ENCODE measurements around the gene SLC25A21.
A peak's percentile ranks its signal among the peaks of the same experiment; 100 is the strongest.

The SLC25A21 gene

DNA sequence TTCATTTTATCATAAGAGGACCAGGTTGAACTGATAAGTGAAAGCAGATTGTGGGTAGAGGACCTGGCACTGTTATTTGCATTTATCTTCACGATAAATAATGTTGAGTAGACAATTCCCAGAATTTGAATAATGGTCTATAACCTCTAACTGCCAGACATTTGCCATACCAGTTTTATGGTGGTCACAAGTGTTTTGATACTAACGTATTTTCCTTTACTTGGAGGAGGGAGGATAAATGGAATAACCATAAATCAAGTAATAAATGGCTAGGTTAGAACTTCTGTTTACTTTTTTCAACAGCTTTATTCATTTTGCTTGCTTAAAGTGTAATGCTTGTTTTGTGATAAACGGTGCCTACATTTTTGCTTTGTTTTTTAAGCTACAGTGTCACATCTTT lies 501.3 kb downstream of the SLC25A21 start:
- Histone ChIP-seq H3K27me3 (replicated peaks in 2 of 5; ENCODE audit: control insufficient read depth in 4 of 5, insufficient read depth in 5 of 5, low read length in 4 of 5) (peaks cover 11 to 79% (median 25%) of the 10 kb centered on the region in 5 experiments), H3K36me3 (ENCODE audit: control insufficient read depth in 4 of 4, insufficient read depth in 4 of 4, low read length in 3 of 4) (no peaks in the 10 kb centered on the region), H3K9me3 (ENCODE audit: control extremely low read depth in 1 of 5, control insufficient read depth in 4 of 5, insufficient read depth in 2 of 5, low read depth in 1 of 5, low read length in 4 of 5) (peaks cover 0 to 4% (median 0%) of the 10 kb centered on the region in 5 experiments), H3K4me1 (ENCODE audit: control extremely low read depth in 1 of 4, control insufficient read depth in 4 of 4, insufficient read depth in 4 of 4, low read length in 3 of 4) (peaks cover 0 to 4% (median 0%) of the 10 kb centered on the region in 4 experiments), H3K27ac (ENCODE audit: insufficient read depth in 1 of 2, low read depth in 1 of 2, low read length in 2 of 2, poor library complexity in 1 of 2, severe bottlenecking in 2 of 2) (no peak overlapping the region), H3K4me3 (ENCODE audit: control insufficient read depth in 1 of 7, extremely low read depth in 1 of 7, insufficient read depth in 4 of 7, low read depth in 2 of 7, low read length in 6 of 7) (no peak overlapping the region)
- no CpG with 5 or more reads among the region's 3 CpGs for WGBS (ENCODE audit: insufficient coverage)
- no peak for DNase-seq
- ChIA-PET POLR2A (interaction anchor here (0.6 kb wide), 1 partner anchor 28 kb away, joined by 3 read pairs; no protein-coding TSS in a partner anchor), CTCF (no interaction called here)

DNA sequence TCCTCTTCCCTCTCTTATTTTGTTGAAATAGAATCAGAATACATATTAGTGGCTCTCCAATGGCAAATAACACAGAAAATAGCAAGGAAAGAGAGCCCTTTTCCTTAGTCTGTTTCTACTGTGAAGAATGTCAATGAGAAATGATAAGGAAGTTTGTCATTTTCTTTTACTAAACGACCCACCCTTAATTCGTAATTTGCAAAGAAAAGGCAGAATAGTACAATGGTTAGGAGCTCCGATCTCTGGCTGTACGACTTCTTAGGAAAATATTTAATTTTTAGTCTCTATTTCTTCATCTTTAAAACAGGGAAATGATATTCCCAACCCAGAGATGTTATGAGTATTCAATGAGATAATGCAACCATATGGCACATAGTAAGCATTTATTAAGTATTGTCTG lies 504.7 kb downstream of the SLC25A21 start:
- Histone ChIP-seq H3K27me3 (replicated peaks in 2 of 5; ENCODE audit: control insufficient read depth in 4 of 5, insufficient read depth in 5 of 5, low read length in 4 of 5) (peaks cover 33 to 90% (median 51%) of the 10 kb centered on the region in 5 experiments), H3K36me3 (ENCODE audit: control insufficient read depth in 4 of 4, insufficient read depth in 4 of 4, low read length in 3 of 4) (no peaks in the 10 kb centered on the region)

DNA sequence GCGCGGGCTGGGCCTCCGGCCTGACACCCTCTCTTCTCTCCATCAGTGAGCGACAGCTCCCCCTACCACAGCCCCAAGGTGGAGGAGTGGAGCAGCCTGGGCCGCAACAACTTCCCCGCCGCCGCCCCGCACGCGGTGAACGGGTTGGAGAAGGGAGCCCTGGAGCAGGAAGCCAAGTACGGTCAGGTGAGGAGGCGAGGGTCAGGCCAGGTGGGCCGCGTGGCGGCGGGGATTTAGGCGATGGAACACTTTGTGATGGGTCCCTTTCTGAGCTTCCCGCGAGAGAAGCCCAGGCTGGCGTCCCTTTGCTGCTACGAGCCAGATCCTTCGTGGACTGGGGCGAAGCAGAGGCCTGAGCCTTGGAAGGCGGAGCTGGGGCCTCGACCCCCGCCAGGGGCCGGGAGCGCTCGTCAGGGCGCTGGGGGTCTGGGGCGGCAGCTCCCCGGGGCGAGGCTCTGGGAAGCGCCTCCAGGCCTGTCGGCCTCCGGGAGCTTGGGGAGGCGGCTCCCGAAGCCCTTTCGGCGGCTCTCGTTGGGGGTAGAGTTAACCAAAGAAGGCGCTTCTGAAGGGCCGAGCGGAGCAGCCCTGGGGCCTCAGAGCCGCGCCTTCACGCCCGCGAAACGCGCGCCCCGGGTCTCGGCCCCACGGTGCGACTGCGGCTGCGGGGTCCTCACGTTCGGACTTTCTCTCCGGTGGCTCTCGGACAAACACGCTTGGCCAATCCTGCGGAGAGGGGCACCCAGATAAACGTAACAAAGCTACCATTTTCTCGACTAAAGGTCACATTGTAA lies 505.8 kb downstream of the SLC25A21 start:
- Histone ChIP-seq H3K27ac (ENCODE audit: insufficient read depth in 1 of 2, low read depth in 1 of 2, low read length in 2 of 2, poor library complexity in 1 of 2, severe bottlenecking in 2 of 2) (no peak overlapping the region), H3K4me1 (ENCODE audit: control extremely low read depth in 1 of 4, control insufficient read depth in 4 of 4, insufficient read depth in 4 of 4, low read length in 3 of 4) (peaks cover 0 to 22% (median 8%) of the 10 kb centered on the region in 4 experiments), H3K36me3 (ENCODE audit: control insufficient read depth in 4 of 4, insufficient read depth in 4 of 4, low read length in 3 of 4) (no peaks in the 10 kb centered on the region), H3K27me3 (replicated peaks in 2 of 5; ENCODE audit: control insufficient read depth in 4 of 5, insufficient read depth in 5 of 5, low read length in 4 of 5) (peaks cover 35 to 94% (median 49%) of the 10 kb centered on the region in 5 experiments), H3K9me3 (ENCODE audit: control extremely low read depth in 1 of 5, control insufficient read depth in 4 of 5, insufficient read depth in 2 of 5, low read depth in 1 of 5, low read length in 4 of 5) (peaks cover 0 to 4% (median 3%) of the 10 kb centered on the region in 5 experiments), H3K4me3 (ENCODE audit: control insufficient read depth in 1 of 7, extremely low read depth in 1 of 7, insufficient read depth in 4 of 7, low read depth in 2 of 7, low read length in 6 of 7) (no peak overlapping the region)
- CTCF ChIA-PET = interaction anchor here (0.7 to 1.3 kb wide), 2 partner anchors 10 to 23 kb away, joined by 3 read pairs; no protein-coding TSS in a partner anchor
- no peak for DNase-seq
- 5% methylated on average over 64 of the region's 68 CpGs for WGBS (ENCODE audit: insufficient coverage)
- POLR2A ChIA-PET = no interaction called here

More for the DNA sequence above, 504.7 kb downstream of the SLC25A21 start:
- no peak overlapping the region for H3K4me3 ChIP-seq (ENCODE audit: control insufficient read depth in 1 of 7, extremely low read depth in 1 of 7, insufficient read depth in 4 of 7, low read depth in 2 of 7, low read length in 6 of 7)
- no peak overlapping the region for H3K27ac ChIP-seq (ENCODE audit: insufficient read depth in 1 of 2, low read depth in 1 of 2, low read length in 2 of 2, poor library complexity in 1 of 2, severe bottlenecking in 2 of 2)
- CTCF ChIA-PET = interaction anchor here (0.7 to 1.3 kb wide), 3 partner anchors 10 to 24 kb away, joined by 3 read pairs; no protein-coding TSS in a partner anchor
- H3K9me3 ChIP-seq (ENCODE audit: control extremely low read depth in 1 of 5, control insufficient read depth in 4 of 5, insufficient read depth in 2 of 5, low read depth in 1 of 5, low read length in 4 of 5) = peaks cover 0 to 4% (median 3%) of the 10 kb centered on the region in 5 experiments
- peaks cover 0 to 12% (median 4%) of the 10 kb centered on the region in 4 experiments for H3K4me1 ChIP-seq (ENCODE audit: control extremely low read depth in 1 of 4, control insufficient read depth in 4 of 4, insufficient read depth in 4 of 4, low read length in 3 of 4)
- no CpG with 5 or more reads among the region's 4 CpGs for WGBS (ENCODE audit: insufficient coverage)
- POLR2A ChIA-PET = interaction anchor here (0.6 kb wide), 1 partner anchor 391 kb away, joined by 3 read pairs; no protein-coding TSS in a partner anchor
- DNase-seq = no peak

DNA sequence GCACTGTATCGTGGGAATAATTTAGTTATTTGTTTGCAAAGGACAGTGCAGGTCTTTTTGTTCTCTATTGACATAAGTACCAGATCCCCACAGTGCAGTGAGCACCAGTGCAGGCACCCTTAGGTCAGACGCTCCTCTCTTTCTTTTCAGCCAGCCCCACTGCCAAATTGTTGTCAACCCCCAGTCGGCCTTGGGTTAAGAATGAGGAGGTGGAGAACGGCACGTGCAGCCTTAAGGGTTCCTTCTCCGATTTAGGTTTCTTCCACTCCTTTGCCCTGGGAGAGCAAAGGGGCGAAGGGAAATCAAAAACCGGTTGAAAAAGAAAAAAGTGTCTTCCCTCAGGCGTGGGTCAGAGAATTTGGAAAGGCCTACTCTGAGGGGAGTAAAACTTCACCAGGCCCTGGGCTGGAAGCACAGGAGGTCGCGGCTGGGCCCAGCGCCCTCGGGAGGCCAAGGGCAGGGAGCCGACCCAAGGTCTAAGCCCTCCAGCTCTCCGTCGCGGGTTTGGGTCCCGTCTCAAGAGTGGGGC lies 506.5 kb downstream of the SLC25A21 start:
- ChIA-PET POLR2A (no interaction called here), CTCF (interaction anchor here (0.7 to 1.3 kb wide), 2 partner anchors 10 to 22 kb away, joined by 3 read pairs; no protein-coding TSS in a partner anchor)
- Histone ChIP-seq H3K27ac (ENCODE audit: insufficient read depth in 1 of 2, low read depth in 1 of 2, low read length in 2 of 2, poor library complexity in 1 of 2, severe bottlenecking in 2 of 2) (no peak overlapping the region), H3K4me3 (ENCODE audit: control insufficient read depth in 1 of 7, extremely low read depth in 1 of 7, insufficient read depth in 4 of 7, low read depth in 2 of 7, low read length in 6 of 7) (no peak overlapping the region), H3K36me3 (ENCODE audit: control insufficient read depth in 4 of 4, insufficient read depth in 4 of 4, low read length in 3 of 4) (no peaks in the 10 kb centered on the region), H3K9me3 (ENCODE audit: control extremely low read depth in 1 of 5, control insufficient read depth in 4 of 5, insufficient read depth in 2 of 5, low read depth in 1 of 5, low read length in 4 of 5) (peaks cover 0 to 9% (median 3%) of the 10 kb centered on the region in 5 experiments), H3K4me1 (ENCODE audit: control extremely low read depth in 1 of 4, control insufficient read depth in 4 of 4, insufficient read depth in 4 of 4, low read length in 3 of 4) (peaks cover 0 to 29% (median 13%) of the 10 kb centered on the region in 4 experiments), H3K27me3 (replicated peaks in 2 of 5; ENCODE audit: control insufficient read depth in 4 of 5, insufficient read depth in 5 of 5, low read length in 4 of 5) (peaks cover 30 to 94% (median 52%) of the 10 kb centered on the region in 5 experiments)
- no peak for DNase-seq
- 15% methylated on average over 17 of the region's 18 CpGs for WGBS (ENCODE audit: insufficient coverage)

DNA sequence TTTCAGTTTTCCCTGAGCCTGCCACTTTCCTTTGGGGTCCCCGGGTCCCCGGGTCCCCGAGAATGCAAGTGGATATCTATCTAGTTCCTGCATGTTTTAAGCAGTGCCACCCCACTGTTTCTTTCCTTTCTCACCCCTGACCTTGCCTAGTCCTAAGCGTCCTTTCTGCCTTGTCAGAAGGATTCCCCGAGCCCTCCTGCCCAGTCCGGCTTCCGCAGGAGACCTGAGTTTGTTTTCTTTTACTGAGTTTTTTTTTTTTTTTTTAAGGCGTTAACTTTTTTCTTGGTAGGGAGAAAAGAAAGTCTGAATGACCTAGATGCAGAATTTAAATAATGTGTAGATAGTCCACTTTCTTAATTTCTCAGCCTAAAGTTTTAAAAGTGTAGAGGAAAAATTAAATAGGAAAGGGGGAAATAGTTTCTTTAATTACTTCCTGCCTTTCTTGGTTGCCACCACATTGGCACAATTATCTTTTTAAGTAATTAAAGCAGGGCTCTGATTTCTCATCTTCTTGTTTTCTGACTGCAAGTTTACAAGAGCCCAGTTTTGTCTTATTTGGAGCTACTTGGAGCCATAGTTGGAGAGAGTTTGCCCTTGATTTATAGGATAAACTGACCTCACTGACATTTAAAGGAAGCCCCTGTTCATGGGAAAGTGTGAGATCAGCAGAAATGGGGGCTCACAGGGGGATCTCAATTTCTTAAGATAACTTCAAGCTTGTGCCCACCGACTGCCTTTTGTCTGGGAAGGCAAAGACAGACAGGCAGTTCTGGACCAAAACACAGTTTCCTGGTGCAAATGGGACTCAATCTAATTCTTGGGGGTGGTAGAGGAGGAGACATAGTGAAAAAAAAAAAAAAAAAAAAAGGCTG lies 507.8 kb downstream of the SLC25A21 start:
- H3K36me3 ChIP-seq (ENCODE audit: control insufficient read depth in 4 of 4, insufficient read depth in 4 of 4, low read length in 3 of 4) = no peaks in the 10 kb centered on the region
- DNase-seq = no peak
- peaks cover 37 to 96% (median 65%) of the 10 kb centered on the region in 5 experiments for H3K27me3 ChIP-seq (replicated peaks in 2 of 5; ENCODE audit: control insufficient read depth in 4 of 5, insufficient read depth in 5 of 5, low read length in 4 of 5)
- peaks cover 0 to 31% (median 14%) of the 10 kb centered on the region in 4 experiments for H3K4me1 ChIP-seq (ENCODE audit: control extremely low read depth in 1 of 4, control insufficient read depth in 4 of 4, insufficient read depth in 4 of 4, low read length in 3 of 4)
- ChIA-PET POLR2A (no interaction called here), CTCF (no interaction called here)
- WGBS (ENCODE audit: insufficient coverage) = 0% methylated on average over 5 of the region's 9 CpGs
- no peak overlapping the region for H3K4me3 ChIP-seq (ENCODE audit: control insufficient read depth in 1 of 7, extremely low read depth in 1 of 7, insufficient read depth in 4 of 7, low read depth in 2 of 7, low read length in 6 of 7)
- no peak overlapping the region for H3K27ac ChIP-seq (ENCODE audit: insufficient read depth in 1 of 2, low read depth in 1 of 2, low read length in 2 of 2, poor library complexity in 1 of 2, severe bottlenecking in 2 of 2)
- peaks cover 0 to 12% (median 3%) of the 10 kb centered on the region in 5 experiments for H3K9me3 ChIP-seq (ENCODE audit: control extremely low read depth in 1 of 5, control insufficient read depth in 4 of 5, insufficient read depth in 2 of 5, low read depth in 1 of 5, low read length in 4 of 5)

DNA sequence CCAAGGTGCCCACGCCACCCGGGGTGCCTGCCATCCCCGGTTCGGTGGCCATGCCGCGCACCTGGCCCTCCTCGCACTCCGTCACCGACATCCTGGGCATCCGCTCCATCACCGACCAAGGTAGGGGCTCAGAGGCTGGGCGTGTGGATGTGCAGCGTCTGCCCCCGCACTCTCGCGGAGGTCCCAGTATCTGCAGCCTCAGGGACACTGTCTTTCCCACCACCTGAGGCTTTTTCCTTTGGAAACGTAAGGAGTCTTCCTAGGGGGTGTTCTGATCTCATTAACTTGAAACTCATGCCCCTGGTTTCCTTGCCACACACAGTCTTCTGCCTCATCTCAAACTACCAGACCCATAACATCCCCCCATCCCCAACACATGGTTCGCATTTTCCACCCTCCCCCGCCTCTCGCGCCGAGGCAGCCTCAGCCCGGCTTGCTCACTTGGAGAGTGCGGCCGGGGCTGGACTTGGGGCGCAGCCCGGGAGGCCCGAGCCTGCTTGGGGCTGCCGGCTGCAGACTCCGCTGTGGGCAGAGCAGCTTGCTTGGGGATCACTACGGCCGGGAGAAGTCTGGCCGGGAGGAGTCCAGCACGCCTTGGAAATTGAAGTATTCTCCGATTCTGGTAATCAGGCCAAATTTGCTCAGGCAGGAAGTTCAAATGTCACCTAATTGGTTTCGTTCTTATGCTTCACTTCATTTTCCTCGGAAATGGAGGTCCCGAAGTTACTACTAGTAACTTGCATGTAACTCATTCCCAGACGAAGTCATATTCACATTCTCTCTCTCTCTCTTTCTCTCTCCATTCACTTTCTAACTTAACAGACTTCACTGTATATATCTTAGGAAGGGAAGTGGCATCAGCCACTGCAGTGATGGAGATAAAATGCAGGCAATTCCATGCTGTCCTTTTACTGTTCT lies 508.7 kb downstream of the SLC25A21 start:
- Histone ChIP-seq H3K27me3 (replicated peaks in 2 of 5; ENCODE audit: control insufficient read depth in 4 of 5, insufficient read depth in 5 of 5, low read length in 4 of 5) (peaks cover 29 to 99% (median 71%) of the 10 kb centered on the region in 5 experiments), H3K4me3 (ENCODE audit: control insufficient read depth in 1 of 7, extremely low read depth in 1 of 7, insufficient read depth in 4 of 7, low read depth in 2 of 7, low read length in 6 of 7) (peak overlapping the region in 1 of 7 experiments; percentile 15), H3K4me1 (ENCODE audit: control extremely low read depth in 1 of 4, control insufficient read depth in 4 of 4, insufficient read depth in 4 of 4, low read length in 3 of 4) (peaks cover 0 to 33% (median 14%) of the 10 kb centered on the region in 4 experiments), H3K9me3 (ENCODE audit: control extremely low read depth in 1 of 5, control insufficient read depth in 4 of 5, insufficient read depth in 2 of 5, low read depth in 1 of 5, low read length in 4 of 5) (peaks cover 0 to 17% (median 3%) of the 10 kb centered on the region in 5 experiments), H3K36me3 (ENCODE audit: control insufficient read depth in 4 of 4, insufficient read depth in 4 of 4, low read length in 3 of 4) (no peaks in the 10 kb centered on the region), H3K27ac (ENCODE audit: insufficient read depth in 1 of 2, low read depth in 1 of 2, low read length in 2 of 2, poor library complexity in 1 of 2, severe bottlenecking in 2 of 2) (no peak overlapping the region)
- 6% methylated on average over 29 of the region's 39 CpGs for WGBS (ENCODE audit: insufficient coverage)
- POLR2A ChIA-PET = no interaction called here
- DNase-seq = peak in 1 of 3 donors; percentile 11
- CTCF ChIA-PET = no interaction called here

Measured in common myeloid progenitor, CD34-positive (primary cell).